NCI-H82 treated with DMSO at 0.1 percent for 48 hours (cell line): ENCODE data around the gene HIGD1B.

Experiments
- DNase-seq: peaks from one replicate; lab custom pipeline; 2025; ENCODE audit not compliant: unreplicated experiment; lab: John Stamatoyannopoulos, UW

Gene HIGD1B

DNA sequence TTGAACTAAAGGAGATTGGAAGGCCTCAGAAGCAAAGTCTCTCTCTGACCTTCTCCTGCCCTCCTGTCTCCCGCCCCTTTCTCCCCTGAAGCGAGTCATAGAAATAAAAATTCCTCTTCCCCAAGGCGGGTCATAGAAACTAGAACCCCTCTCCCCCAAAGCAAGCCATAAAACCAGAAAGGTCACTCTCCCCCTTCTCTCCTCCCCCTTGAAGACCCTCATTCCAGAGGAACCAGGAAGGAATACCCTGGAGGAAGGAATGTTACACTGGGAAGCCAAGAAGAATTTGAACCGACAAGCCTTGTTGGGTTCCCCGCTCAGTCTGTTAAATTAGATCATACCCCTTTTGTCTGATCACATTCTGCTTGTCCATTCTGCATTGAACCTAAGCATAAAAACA, 14.9 kb upstream of the HIGD1B start:
- no peak for DNase-seq

DNA sequence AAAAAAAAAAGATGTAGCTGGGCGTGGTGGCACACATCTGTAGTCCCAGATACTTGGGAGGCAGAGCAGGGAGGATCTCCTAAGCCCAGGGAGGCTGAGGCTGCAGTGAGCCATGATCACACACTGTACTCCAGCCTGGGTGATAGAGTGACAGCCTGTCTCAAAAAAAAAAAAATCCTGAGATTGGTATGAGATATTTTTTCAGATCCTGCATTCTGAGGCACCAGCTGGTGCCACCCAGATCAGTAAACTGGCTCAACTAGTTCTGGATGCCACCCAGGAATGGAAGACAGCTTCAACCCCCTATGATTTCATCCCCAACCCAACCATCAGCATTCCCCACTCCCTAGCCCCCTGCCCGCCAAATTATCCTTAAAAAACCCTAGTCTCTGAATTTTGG, 10.5 kb upstream of the HIGD1B start:
- DNase-seq: no peak

DNA sequence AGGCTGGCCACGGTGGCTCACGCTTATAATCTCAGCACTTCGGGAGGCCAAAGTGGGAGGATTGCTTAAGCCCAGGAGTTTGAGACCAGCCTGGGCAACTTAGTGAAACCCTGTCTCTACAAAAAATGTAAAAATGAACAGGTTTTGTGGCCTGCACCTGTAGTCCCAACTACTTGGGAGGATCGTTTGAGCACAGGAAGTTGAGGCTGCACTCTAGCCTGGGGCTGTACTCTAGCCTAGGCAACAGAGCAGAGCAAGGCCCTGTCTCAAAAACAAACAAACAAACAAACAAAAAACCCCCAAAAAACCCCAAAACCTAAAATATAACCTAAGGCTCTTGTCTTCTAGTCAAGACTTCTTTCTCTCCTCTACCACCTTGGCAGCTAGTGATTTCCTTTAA, 7.4 kb upstream of the HIGD1B start:
- no peak for DNase-seq

DNA sequence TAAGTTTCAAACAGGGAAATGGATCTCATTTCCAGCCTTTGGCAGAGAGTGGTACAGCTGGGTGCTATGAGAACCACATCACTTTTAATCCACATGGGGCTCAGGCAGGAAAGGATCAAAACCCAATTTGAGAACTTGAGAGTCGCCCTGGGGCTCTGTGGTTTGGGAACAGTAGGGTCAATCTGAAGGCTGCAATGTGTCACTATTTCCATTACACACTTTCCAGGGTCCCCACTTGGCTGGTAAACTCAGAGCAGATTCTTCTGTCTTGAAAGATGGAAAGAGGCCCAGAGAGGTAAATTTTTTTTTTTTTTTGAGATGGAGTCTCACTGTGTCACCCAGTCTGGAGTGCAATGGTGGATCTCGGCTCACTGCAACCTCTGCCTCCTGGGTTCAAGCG, 6.7 kb upstream of the HIGD1B start:
- no peak for DNase-seq

DNA sequence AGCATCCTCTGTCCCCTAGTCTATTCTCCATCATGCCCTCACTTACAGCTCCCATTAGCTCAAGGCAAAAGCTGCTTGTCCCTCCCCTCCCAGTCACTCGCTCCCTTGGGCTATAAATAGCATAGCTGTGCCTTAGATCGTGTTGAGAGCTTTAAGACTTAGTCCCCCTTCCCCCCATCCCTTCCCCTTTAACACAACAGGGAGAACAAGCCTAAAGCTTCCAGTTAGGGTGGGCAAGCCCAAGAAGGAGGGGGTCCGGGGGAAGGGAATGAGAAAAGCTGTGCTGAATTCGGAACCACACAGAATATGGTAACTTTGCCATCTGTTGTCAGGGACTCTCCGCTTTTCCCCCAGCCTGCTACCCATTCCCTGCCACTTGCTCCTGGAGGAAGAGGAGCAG, 4.9 kb upstream of the HIGD1B start:
- DNase-seq: peak; percentile 94

DNA sequence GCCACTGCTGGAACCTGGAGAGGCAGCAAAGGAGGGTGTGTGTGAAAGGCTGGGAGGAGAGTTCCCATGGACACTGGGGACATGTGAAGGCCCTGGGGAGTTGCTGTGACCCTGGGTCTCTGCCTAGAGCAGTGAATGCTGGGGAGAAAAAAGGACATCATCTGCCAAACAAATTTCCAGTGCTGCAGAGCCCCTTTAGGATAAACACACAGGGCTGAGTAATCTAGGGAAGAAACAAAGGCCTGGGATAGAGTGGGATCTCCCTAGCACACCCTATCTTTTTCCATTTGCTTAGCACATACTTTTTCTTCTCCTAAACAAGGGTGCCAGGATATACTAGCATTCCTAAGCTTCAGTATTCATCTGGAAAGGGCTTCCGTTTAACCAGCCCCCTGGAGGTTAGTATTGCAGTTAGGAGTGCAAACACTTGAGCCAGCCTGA, 3.3 kb upstream of the HIGD1B start:
- DNase-seq: no peak

DNA sequence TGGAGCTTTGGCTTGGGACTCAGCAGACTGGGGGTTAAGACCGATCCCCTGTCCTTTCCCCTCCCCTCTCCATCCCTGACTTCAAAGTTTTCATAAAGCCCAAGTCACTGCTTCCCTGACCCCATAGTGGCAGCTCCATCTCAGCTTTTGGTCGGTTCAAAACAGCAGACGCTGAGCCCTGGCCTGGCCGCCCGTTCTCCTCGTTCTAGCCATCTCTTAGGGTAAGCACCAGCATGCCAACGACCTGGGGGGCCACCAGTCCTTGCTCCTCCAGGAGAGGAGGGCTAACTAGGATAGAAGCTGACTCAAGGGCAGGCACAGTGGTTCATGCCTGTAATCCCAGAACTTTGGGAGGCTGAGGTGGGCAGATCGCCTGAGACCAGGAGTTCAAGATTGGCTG, 1.5 kb upstream of the HIGD1B start:
- DNase-seq: no peak

DNA sequence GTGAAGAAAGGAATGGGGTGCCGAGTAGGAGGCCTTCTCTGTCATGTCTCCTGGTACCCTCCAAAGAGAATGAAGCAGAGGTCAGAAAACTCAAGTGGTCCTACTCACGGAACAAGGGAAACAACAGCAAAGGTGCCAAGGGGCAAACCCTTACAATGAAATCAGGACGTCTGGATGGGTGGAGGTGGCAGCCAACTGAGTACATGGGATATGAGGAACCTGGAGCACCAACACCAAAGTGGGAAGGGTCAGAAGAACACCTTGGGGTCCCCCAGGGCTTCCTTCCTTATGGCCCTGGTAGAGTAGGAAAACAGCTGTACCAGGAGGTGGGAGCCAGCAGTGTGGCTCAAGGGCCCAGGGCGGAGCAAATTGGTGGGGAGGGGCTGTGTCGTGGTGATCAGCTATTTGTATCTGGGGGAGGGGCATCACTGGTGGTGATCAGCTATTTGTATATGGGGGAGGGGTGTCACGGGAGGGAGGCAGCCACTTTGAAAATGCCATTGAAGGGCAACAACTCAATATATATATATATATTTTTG, 643 bp downstream of the HIGD1B start:
- no peak for DNase-seq

DNA sequence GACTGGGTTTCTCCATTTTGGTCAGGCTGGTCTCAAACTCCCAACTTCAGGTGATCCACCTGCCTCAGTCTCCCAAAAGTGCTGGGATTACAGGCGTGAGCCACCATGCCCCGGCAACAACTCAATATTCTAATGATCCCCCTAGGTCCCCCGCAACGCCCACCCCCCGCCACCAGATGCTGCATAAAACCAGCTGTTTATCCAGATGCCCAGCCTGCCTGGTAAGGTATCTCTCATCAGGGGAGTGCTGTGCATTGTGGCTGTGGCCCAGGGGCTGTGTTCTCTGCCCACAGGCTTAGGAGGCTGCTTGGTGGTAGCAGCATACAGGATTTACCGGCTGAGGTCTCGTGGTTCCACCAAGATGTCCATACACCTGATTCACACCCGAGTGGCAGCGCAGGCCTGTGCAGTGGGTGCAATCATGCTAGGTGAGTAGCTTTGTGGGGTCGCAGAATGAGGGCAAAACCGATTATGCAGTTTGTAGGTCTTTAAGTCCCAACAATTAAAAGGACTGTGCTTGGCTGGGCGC, 1.3 kb downstream of the HIGD1B start:
- DNase-seq: no peak

DNA sequence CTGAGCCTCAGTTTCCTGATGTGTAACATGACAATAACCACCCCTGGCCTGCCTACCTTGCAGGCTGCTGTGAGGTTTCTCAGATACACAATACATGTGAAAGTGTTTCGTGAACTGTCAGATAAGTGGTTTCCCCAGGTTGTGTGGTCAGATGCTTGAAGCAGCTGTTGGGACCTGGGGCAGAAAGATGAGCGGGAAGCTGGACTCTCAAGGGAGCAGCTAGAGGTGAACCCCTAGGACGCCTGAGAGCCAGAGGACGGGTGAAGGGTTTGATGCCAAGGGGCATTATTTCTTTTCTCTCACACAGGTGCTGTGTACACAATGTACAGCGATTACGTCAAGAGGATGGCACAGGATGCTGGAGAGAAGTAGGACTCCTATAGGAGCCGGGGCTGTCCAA, 2.3 kb downstream of the HIGD1B start:
- DNase-seq: no peak

DNA sequence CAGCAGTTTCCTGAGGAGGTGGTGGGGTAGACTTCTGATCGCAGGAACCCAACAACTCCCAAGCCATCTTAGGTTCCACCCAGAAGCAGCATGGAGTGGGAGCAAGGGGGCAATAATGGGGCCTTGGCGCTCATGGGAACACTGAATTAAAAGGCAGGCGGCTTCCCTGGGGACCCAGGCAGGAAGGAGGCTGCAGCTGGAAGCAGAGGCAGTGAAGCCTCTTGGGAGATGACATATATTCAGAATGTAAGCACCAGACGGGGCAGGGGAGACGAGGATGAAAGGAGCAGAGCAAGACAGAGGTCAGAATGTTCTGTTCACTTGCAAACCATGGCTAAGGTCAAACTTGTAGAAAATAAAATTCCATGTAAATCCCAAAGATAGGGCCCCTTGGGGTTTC, 2.9 kb downstream of the HIGD1B start:
- no peak for DNase-seq

DNA sequence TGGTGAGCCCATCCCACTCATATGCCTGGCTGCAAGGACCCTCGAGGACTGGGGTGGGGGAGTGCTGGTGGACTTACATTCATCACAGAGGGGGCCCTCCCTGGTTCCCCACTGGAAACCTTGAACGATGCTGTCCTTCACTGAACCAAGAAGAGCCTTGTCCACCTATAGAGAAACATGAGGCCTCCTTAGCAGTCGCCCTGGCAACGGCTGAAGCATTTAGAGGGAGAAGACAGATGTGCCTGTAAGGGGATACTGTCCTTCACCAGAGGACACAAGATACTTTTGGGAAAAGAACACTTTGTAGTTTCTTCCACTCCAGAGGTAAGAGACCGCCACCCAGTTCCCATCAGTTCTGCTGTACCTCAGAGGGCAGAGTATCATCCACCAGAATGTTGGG, 6.5 kb downstream of the HIGD1B start:
- DNase-seq: no peak

DNA sequence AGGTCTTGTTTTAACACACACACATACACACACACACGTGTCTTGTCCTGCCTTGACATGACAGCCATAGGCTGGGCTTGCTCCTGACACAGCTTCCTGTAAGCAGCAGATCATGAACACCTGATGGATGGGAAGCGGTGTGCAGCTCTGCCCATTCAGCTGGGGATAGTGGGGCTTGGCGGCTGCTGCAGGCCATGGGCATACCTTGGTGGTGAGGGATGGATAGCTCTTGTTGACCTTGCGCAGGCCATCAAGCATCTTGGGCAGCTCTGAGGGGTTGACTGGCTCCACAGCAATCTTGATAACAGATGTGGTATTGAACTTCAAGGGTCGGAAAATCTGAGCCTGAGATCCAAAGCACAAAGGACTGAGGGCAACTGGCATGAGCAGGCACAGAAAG, 12.0 kb downstream of the HIGD1B start:
- DNase-seq: no peak

DNA sequence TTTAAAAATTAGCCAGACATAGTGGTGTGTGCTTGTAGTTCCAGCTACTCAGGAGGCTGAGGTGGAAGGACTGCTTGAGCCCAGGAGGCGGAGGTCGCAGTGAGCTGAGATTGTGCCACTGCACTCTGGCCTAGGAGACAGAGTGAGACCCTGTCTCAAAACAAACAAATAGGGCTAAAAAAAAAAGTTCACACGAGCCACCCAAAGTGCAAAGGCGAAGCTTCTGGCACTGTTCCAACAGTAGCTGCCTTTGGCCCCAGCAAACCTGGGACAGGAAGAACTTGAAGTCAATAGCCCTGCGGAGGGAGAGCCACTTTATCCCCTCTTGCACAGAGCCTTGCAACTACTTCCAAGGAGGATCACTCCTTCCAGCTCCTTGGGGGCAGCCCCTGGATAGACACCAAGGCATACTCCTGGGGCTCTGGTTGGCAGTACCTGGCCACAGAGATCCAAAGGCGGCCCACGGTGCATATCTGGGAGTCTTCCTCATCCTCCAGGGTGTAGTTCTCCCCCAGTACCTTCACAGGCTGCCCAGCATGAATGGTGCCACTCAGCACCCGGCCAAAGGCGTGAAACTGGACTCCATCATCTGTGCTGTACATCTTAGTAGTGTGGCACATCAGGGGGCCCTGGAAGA, 14.7 kb downstream of the HIGD1B start:
- DNase-seq: no peak

DNA sequence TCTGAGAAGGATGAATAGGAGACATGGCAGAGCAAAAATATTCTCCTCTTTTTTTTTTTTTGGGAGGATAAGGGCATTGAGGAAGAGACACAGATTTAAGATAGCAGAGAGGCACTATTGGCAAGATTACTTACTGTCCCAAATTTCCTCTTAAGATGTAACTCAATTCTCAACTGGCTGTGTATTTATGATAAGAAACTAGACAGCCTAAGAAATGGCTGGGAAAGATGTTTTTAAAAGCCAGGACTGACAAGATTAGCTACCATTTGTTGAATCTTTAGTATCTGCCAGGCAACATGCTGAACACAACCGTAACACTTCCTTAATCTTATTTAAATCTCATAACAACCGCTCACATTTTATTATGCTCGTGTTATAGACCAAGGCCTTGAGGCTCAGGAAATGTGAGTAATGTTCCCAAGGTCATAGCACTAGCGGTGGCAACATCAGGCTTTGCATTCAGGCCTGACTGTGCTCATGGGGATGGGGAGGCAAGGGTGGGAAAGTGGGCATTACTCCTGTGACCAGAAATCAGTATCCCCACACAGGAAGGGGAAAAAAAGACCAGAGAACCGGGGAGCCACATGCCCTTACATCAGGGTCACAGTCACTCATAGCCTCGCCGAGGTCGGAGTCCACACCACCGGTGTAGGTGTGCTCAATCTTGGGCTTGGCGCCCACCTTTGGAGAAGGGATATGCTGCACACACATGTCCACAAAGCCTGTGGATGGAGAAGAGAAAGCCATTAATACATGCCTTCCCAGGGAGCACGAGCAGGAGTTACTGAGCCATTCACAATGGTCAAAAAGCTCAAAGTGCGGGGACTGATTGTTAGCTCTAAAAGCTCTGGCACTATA, 15.6 kb downstream of the HIGD1B start:
- DNase-seq: no peak

DNA sequence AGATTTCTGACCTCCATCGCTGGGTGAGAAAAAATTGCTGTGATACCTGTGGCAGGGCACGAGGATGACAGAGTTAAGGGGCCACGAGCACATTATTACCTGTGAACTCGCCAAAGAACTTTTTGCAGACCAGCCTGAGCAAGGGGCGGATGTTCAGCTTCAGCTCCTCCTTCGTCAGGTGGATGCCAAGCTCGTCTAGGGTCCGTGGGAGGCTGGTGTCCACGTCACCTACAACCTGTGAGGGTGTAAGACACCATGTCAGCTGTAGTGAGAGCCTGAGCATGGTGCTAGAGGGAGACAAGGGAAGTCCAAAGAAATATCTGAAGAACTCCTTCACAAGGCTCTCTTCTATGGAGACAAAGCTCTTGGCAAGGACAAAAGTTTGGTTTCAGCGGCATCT, 17.1 kb downstream of the HIGD1B start:
- no peak for DNase-seq

DNA sequence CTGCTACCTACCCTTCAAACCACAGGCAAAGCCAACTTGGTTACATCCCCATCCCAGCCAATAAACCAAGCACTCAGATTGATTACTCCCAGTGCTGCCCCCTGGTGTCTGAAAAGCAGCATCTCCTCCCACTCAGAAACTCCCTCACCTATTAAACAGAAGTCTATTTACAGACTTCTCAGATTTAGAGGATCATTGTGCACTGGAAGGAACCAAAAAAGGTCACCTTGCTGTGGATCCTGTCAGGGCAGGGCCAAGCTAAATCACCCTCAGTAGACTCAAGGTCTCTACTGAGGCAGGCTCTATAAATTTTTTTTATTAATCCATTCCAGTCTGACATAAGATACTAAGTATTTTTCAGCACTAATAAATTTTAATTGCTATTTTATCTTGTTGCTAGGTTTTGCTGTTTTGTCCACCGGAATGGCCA, 17.6 kb downstream of the HIGD1B start:
- peak; percentile 61 for DNase-seq

DNA sequence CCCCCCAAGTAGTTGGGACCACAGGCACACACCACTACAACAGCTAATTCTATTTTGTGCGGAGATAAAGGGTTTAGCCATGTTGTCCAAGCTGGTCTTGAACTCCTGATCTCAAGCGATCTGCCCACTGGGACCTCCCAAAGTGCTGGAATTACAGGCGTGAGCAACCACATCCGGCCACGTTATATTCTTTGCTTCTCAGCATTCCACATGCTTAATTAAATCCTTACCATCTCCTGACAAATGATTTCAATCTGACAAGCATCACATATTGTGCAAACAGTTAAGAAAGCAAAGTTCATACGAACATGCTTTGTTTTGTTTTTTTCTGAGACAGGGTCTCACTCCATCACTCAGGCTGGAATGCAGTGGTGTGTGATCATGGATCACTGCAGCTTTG, 18.2 kb downstream of the HIGD1B start:
- no peak for DNase-seq

DNA sequence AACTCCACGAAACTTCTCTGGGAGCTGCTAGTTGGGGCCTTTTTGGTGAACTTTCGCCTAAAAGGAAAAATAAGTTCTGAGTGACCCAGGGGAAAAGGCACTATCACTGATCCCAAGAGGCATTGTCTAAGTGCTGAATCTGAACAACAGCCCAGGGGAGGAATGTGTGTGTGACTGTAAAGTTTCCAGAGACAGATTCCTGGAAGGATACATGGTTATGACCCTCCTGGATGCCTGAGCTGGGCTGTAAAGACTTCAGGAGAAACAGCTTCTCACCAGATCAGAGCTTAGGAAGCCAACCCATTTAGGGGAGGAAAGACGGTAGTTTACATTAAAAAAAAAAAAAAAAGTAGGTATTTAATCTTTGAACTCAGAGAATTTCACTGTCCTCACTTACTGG, 20.2 kb downstream of the HIGD1B start:
- DNase-seq: no peak

DNA sequence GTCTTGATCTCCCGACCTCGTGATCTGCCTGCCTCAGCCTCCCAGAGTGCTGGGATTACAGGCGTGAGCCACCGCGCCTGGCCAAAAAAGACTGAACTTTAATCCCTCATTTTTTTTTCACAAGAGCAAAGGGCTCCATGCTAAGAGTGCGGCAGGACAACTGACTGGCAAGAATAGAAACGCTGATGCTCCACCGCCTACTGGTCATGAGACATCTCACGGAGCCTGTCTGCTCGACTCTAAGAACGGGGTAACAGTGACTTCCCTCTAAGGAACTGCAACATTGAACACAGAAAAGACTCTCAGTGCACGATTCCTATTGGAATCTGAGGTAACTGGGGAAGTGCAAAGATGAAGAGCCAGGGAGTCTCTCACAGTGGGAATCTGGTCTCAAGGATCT, 23.9 kb downstream of the HIGD1B start:
- no peak for DNase-seq

DNA sequence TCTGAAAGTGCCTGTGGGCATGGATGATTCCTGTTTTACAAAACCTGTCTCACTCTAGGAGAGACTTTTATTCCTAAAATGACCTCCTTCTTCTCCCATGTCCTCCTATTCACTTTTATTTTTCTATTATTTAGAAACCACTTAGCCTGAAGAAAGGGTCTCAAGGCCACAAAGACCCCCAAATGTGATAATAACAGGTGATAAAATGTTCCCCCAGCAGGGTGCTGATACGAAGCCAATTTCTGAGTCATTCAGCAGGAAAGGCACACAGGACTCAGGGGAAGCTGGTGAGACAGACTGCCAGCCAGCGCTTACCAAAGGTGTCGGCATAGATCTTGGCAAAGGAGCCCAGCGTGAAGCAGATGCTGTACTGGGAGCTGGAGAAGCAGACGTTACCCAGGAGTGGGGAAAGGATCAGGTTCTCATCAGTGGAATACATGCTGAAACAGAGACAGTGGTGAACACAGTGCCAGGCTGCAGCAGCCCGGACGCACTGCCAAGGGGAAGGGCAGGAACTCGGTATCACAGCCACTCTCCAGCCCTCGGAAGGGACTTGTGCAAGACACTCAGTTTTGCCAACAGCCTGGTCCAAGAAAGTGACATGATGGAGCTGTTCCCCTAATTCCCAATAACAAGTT, 24.6 kb downstream of the HIGD1B start:
- DNase-seq: no peak

DNA sequence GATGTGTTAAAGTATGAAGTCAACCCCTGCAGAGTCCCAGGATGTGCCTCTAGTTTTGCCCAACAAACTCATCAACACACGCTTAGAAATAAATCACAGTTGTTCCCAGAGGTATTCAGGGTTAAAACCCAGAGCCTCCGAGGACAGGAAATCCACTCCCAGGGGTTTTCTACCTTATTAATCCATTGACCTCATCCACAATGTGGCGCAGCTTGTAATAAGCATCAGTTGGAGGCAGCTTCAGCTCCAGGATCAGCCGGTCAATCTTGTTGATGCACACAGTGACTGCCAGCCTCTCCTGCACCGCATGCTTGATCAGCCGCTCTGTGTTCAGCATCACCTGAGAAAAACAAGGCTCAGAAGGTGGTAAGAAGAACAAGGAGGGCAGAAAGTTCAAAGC, 28.1 kb downstream of the HIGD1B start:
- no peak for DNase-seq
